Dermis microvascular lymphatic vessel endothelial cell (primary cell): ENCODE results near the gene ASS1. TPM values are rescaled to one million over a fixed set of nuclear protein-coding genes. Genes with fewer than 3 reads are reported as not detected.

Experiments
- DNase-seq, 2 donors: peaks; one replicate each; pipeline versions ENCODE4 v3.0.0 to v3.0.0-alpha.2; 2010; ENCODE audit warnings: low read depth in 2 of 2
- total RNA-seq: library from RNA; depleted of rRNA; stranded (reverse); fragments of >200 nt; gene quantifications from 2 replicates; pipeline ENCODE4 v1.2.1, GENCODE V29; 2014

The ASS1 gene
- total RNA-seq, 1 donor from 2014 or later: 2.3 TPM

DNA sequence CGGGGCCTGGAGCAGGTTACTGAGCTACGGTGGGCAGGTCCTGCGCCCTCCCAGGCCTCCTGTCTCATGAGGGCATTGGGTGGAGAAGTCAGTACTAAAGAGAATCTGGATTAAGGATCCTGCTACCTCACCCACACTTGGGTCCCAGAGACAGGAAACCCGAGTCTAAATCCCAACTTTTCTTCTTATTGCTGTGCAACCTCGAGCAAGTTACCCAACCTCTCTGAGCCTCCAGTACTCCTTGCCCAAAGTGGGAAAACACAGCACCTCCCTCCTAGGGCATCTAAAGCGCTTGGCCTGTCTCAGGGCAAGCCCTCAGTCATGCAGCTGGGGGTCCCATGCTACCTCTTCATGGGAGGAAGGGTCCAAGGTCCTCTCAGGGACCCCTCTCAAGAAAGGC lies 28.2 kb downstream of the ASS1 start:
- DNase-seq: no peak

DNA sequence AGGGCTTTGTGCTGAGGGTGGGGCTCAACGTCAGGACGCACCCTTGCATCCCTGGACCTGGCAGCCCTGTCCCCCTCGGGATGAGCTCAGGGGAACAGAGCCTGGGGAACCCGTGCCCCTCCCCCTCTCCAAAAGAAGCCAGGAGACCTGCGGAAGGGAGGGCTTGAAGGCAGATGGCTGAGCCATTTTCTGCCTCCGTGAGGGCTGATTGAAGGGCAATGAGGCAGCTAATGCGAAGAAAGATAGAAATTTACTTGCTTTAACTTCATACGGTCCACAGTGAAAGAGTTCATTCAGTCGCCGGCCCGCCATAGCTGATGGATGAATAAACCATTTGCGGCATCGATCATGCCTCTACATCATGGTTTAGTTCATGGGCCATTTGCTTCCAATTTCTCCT lies 28.8 kb downstream of the ASS1 start:
- no peak for DNase-seq

DNA sequence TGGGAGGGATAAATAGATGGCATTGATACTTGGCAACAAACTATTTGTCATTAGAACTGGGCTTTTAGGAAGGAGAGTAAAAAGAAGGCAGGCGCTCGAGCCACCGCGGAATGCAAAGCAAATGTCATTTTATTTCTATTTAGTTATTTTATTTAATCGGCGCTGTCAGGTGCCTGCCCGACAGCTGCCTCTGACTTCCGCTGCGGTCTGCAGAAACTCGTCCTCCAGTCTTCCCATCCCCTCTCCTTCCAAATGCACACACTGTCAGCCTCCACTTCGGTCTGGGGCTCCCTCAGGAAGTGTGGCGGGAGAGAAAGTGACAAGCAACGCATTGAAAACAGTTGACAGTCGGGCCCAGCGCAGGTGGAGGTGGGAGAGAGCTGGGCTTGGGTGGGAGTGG lies 29.3 kb downstream of the ASS1 start:
- DNase-seq: no peak

DNA sequence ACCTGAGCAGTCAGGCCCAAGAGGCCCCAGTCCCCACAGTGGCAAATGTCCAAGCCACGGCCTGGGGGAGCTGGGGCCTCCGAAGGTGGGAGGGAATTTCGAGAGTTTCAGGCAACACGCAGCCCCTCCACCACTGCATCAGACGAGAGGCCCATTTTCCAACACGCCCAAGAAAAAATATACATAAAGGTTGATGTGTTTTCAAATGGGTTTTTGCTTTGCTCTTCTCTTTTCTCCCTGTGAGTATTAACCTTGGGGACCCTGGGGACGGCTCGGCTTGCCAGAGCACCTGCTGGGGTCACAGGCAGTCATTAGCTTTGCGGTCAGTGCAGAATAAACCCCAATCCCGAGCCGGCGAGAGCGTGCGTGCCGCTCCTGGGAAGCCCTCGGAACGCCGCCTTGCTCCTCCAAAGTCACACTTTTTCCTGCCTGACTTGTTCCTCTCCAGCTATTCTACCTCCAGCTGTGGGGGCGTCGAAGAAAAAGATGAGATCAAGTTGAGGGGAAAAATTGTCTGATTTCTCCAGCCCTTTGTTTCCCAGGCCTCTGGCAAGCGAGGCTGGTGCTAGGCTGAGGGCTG lies 31.5 kb downstream of the ASS1 start:
- no peak for DNase-seq

DNA sequence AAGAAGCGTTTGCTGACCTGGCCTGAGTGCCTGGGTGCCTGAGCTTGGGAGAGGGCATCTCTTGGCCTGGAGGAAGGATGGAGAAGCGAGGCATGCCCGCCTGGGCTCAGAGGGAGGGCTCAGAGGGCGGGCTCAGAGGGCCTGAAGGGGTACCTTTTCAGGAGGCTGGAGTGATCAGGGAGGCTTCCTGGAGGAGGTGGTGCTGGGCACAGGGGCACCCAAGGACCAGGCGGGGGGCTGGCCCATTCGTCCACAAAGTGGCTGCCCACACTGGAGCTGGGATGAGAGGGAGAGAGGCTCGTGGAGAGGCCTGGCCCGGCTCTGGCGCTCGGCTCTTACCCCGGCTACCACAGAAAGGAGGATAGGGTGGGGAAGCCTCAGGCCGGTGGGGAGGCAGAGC lies 32.8 kb downstream of the ASS1 start:
- DNase-seq: no peak

- no peak for DNase-seq
These were observed 33.4 kb downstream of the ASS1 start for GRCh38 chr9:130478152-130478551.

DNA sequence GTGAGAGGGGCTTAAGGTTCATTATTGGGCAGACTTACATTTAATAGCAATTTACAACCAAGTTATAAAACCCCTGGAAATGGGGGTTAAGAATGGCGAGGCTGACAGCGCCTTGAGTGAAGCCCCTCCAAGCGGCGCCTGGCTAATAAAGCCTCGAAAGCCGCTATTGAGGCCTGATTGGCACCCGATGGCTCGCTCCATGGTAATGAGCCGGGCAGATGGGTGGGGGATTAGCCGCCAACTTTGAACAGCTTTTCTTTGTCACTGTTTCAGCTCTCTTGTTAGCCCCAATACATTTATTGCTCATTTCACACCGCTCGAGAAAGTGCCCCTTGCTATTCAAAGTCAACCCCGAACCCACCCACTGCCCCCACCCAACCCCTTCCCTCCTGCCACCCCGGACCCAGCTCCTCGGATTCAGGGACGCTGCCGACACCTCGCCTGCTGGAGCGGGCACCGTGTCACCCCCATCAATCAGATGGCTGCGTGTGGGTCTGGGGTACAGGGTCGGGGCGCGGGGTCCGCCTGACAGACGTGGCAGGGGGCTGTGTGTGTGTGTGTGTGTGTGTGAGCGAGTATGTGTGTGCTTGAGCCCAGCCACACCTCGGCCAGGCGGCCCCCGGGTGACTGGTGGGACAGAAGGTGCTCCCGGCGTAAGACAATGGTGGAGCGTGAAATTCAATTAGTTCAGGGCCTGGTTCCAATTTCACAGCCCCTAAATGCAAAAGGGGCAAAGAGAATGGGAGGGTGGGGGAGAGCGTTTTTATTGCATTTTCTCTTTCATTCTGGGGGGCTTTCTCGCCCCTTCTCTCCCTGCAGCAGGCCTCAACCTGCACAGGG lies 34.2 kb downstream of the ASS1 start:
- DNase-seq: no peak

GRCh38 chr9:130479587-130479986 lies 34.8 kb downstream of the ASS1 start:
- no peak for DNase-seq

GRCh38 chr9:130480673-130481072 lies 35.9 kb downstream of the ASS1 start:
- DNase-seq: peak in 1 of 2 donors; percentile 8

DNA sequence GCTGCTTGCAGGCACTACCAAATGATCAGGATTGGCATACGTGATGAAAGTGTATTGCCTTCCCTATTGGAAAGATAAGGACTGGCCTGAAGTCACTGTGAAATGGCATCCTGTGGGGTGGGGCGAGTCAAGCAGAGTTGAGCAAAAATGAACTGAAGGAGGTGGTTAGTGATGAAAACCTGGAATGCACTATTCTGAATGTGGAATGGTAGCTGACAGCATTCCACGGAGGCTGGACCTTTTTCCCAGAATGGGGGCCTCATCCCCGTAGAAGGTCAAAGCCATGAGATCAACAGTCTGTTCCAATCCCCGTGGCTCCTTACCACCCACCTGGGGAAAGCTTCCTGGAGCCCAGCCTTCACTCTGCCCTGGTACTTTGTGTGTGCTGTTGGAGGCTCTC lies 37.7 kb downstream of the ASS1 start:
- DNase-seq: no peak

GRCh38 chr9:130483371-130483971 lies 38.7 kb downstream of the ASS1 start:
- no peak for DNase-seq

DNA sequence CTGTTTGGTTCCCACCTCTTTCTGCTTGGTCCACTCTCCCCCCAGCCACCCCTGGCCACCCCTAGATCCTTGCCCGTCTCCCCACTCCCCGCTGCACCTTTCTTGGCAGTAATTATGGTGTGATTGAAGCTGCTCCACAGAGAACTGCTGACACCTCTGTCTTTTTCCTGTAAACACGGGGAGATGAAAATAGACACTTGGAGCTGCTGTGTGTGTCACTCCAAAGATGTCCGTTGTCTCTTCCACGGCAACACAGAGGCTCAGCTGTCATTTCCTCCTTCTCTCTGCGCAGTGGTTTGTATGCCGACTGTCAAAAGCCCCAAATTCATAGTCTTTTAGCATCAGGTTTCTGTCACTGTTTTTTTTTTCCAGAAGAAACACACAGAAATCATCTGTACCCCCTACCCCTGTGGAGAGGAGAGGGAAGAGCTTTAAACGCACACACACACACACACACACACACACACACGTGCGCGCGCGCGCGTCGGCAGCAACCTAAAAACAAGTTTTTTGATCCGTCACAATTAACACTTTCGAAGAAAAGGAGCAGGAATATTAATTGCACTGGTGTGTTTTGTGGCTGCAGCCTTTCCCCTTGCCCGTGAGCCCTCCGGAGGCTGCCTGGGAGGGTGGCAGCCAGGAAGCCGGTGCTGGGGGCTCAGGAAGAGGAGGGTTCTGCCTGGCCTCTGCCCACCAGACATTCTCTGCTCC lies 39.8 kb downstream of the ASS1 start:
- no peak for DNase-seq

GRCh38 chr9:130486103-130486502 lies 41.3 kb downstream of the ASS1 start:
- no peak for DNase-seq

GRCh38 chr9:130487500-130487899 lies 42.7 kb downstream of the ASS1 start:
- DNase-seq: no peak

- DNase-seq: no peak
These were observed 44.0 kb downstream of the ASS1 start for GRCh38 chr9:130488621-130489330.

GRCh38 chr9:130490981-130491380 lies 46.2 kb downstream of the ASS1 start:
- DNase-seq: no peak

DNA sequence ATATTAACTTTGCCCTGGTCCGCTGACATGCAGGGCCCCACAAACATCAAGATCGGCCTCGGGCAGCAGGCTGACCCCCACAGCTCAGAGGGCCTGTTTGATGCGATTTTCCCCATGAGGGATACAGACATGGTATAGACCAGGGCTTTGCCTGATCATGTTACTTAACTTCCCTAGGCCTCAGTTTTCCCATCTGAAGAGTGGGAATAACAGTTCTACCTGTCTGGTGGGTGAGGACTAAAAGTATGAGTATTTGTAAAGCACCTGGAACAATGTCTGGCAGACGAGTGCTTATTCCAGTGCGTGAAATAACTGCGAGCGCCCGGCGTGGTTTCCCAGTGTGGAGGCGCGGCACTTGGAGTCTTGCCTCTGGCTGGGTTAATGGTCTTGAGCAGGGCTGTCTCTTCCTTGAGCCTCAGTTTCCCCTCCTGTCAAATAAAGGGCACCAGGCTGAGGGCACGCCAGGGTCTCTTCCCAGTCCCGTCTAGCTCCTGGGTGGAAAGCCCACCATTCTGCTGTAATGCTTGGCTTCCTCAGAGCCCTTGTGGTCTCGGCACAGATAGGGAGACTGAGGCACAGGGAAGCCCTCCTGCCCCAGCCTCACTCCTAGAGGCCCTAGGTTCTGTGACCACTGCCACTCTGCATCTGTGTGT lies 47.2 kb downstream of the ASS1 start:
- DNase-seq: no peak

GRCh38 chr9:130493021-130493420 lies 48.3 kb downstream of the ASS1 start:
- DNase-seq: no peak

GRCh38 chr9:130493476-130493875 lies 48.7 kb downstream of the ASS1 start:
- DNase-seq: no peak

GRCh38 chr9:130495067-130495466 lies 50.3 kb downstream of the ASS1 start:
- no peak for DNase-seq

GRCh38 chr9:130497139-130497538 lies 52.4 kb downstream of the ASS1 start:
- no peak for DNase-seq
